Endometrial microvascular endothelial cells (primary cell): ENCODE results near the gene PHACTR1. TPM values are rescaled to one million over a fixed set of nuclear protein-coding genes. Genes with fewer than 3 reads are reported as not detected.

Experiments used
- in situ Hi-C: cut with HindIII; loops from 2 replicates; pipeline ENCODE4 v1.10.0; 2017; ENCODE audit warnings: low sequenced_read_pairs, low pct_unique_long_range_greater_than_20kb; ENCODE audit errors: inconsistent ontology term
- total RNA-seq: library from RNA; depleted of rRNA; stranded (reverse); fragments of >200 nt; gene quantifications from one replicate; pipeline ENCODE4 v1.2.3, GENCODE V29; 2015; ENCODE audit errors: inconsistent ontology term

The PHACTR1 gene
- total RNA-seq, 1 donor from 2014 or later: 14.6 TPM

DNA sequence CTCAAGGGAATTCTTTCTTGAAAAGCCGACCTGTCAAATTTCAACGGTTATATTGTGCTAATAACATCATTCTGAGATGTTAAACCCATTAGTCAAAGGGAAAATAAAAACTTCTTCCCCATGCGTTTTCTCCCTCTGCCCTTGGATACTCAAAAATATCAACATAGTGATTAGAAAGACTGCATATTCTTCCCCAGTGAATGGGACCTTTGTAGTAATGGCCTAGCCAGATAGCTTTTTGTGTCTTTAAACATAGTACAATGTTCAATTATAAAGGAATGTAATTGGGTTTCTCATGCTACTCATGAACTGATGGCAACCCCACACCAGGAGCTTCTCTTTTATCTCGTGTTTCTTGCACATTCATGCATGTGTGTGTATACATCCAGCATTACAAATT lies 69.4 kb downstream of the PHACTR1 start:
- in situ Hi-C loops: no loop called here

DNA sequence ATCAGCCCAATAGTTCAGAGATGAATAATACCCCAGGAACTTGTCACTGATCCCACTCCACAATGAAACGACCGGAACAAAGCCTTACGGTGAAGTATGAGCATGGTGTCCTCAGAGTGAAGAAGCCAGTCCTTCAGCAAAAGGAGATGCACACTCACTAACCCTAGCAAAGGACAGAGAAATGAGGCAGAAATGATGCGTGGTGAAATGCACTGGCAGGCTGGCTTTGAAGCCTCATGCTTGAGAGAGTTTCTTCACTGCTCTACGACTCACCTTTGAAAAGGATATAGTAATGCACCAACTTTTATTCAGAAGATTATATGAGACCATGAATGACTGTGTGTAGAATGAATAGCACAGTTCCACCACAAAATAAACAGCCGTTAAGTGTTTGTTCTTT lies 74.8 kb downstream of the PHACTR1 start:
- in situ Hi-C loops: no loop called here

DNA sequence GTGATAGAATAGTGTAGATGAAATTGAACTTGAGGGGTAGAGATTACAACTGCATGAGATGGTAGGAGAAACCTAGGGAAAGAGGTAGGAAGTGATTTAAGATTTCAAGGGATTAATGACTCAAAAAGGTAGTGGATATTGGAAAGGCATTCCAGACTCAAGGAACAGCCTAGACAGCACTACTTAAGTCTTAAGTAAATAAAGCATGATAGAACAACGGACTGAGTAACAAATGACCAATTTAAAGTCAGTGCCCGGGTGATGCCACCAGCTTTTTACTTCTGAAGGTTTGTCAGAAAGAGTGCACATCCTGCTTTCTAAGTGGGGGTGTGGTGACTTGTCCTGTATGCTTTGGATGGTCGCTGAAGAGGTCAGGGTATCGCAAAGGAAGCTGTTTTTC lies 81.8 kb downstream of the PHACTR1 start:
- in situ Hi-C loops: no loop called here

DNA sequence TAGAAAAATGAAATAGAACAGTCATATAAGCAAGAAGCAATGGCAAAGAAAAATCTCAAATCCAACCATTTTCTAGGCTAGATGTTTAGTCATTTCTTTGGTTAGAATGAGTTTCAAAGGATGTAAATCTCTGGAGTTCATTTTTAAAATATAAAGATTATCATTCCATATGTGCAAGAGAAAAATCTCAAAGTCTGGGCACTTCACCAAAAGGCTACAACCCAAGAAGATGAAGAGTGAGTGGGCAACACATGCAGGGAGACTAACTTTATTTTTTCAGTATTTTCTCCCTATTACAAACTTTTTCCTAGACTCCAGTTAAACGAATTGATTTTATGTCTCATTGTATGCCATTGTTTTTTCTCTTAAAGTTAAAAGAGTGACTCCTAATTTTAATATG lies 83.6 kb downstream of the PHACTR1 start:
- in situ Hi-C loops: no loop called here

DNA sequence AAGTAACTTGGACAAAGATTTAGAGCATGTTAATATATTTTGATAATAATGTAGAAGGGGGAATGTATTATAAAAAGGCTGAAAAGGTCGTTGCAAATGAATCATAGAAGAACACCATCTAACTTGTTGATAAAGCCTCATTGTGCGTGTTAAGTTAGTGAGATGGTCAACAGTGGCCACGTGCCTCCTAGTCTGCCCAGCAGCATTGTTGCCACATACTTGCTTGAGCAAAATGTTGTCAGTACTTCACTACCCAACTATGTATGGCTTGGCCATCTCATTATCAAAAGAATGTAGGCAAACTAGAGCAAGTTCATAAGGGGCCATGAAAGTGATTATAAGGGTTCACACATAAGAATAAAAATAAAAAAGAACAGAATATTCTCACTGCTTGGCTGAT lies 84.6 kb downstream of the PHACTR1 start:
- in situ Hi-C loops: no loop called here

DNA sequence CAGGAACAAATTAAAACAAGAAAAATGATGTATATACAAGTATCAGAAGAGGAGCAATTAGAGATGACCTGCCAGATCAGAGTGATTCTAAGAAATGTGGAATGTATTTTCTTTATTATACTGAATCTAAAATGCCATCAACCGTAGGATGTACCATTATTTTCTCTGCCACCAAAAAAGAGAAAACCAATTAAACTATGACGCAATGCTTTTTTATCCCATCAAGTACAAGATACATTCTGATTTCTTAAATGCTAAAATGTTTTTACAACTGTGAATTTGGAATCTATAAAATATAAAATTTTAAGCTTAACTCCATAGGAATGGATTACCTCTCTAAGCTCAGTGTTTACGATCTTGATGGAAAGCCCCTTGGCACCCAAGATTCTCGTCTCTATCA lies 85.9 kb downstream of the PHACTR1 start:
- in situ Hi-C loops: no loop called here

DNA sequence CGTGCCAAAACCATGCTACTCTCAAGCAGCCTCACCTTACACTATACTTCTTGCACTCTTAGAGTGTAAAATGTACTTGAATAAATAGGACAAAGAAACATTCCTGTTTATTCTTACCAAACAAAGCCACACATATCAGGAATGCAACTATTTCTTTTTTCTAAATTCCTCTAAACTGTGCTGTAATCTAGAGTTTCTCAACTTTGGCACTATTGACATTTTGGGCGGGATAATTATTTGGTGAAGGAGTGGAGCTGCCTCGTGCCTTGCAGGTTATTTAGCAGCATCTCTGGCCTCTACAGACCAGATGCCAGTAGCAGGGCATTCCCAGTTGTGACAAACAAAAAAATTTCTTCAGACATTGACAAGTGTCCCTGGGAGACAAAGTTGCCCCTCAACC lies 86.9 kb downstream of the PHACTR1 start:
- in situ Hi-C loops: no loop called here

DNA sequence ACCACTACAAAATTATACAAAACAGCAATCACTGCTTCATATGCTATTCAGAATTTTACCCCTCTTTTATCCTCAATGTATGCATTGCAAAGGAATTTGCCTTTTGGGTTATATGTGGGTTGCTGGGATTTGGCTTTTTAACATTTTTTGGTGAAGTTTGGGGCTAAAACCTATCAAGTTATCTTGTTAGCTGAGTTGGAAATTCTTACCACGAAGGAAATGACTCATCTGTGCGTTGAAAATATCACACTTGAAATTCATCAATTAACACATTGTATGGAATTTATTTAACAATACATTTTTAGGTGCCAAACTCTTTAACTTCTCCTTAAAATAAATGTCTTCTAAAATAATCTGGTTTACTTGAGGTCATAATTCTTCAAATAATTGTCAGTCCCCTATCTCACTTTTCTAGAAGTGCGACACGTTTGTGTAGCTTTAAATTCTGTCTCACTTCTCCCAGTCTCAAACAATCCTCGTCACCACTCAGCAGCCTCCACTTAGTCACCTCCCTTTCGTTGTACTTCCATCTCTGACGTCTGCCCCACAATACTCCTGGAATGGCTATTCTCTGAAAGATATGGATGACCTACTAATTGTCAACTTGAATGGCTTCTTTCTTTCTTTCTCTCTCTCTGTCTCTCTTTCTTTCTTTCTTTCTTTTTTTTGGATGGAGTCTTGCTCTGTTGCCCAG lies 88.5 kb downstream of the PHACTR1 start:
- in situ Hi-C loops: no loop called here

DNA sequence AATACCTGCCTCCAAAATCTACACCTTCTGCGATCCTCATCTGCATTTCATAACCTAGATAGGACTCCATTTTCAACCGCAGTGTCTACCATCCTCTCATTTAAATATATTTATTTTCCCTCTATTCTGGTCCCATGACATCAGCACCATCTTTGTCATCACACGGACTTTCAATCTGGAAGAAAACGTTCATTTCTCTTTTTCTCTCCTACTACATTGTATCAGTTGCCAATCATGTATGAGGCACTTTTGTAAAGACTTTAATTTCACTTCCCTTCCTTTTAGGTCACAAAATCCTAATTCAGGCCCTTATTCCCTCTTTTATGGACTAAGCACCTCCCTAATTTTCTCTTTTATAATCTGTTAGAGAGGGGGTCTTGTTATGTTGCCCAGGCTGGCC lies 89.6 kb downstream of the PHACTR1 start:
- in situ Hi-C loops: no loop called here

DNA sequence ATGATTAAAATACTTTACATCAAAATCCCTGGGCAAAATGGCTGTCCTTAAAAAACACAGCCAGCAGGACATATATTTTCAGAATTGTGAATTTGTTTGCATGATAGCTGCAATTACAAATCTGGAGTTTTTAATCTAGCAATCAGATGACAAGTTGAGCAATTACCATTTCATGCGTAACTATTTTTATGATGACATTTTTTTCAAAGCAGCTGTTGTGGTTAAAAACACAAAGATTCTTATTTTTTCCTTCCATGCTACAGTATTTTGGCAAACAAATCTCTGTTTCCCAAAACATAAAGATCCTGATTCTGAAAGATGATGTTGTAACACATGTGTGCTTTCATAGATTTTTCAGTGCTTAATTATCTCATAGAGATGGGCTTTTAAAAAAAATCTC lies 90.2 kb downstream of the PHACTR1 start:
- in situ Hi-C loops: no loop called here

DNA sequence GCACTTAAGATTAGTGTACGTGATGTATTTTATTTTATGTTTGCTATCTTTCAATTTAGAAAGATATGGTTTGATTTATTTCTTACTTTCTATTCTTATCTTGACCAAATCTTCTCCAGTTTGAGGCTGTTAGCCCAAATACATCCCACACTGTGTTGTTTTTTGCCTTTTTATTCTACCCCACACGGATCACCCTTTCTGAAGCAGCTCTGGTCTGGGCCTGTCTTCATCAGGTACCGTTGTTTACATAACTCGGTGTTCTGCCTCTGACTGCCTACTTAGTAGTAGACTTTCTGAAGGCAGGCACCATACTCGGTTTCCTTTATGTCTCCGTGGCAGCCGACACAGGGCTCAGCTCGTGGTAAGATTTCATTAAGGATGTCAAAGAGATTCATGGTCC lies 95.0 kb downstream of the PHACTR1 start:
- in situ Hi-C loops: no loop called here

DNA sequence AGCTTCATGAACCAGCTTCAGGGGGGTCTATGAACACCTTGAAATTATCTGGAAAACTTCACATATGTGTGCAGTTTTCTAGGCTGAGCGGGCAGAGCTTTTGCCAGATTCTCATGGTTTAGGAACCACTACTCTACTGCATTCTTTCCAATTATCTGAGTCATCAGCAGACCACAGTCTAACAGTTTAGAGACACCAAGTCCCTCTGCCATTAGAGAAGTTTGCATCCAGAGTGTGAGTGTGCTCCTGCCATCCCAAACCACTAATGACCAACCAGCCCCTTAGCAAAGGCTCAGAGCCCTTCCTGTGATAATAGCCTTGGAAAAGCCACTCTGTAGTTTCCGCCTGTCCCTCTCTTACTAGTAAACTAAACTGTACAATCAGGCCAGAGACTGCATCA lies 96.8 kb downstream of the PHACTR1 start:
- in situ Hi-C loops: no loop called here

DNA sequence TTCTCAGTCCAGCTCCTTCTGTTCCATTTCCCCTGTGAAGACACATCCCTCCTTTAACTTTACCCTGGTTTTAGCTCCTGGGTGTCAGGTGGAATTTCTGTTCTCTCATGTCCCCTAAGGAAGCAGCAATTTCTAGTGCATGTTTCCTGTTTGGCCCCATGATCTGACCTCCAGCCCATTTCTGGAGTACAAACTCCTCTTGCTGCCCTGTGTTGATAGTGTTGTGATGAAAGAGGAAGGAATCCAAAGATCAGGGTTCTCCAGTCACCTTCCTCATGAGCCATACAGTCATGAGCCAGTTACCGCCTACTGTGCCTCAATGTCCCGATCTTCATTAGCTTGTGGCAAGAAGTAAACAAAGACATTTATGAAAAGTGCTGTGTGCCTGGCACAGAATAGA lies 97.4 kb downstream of the PHACTR1 start:
- in situ Hi-C loops: no loop called here

DNA sequence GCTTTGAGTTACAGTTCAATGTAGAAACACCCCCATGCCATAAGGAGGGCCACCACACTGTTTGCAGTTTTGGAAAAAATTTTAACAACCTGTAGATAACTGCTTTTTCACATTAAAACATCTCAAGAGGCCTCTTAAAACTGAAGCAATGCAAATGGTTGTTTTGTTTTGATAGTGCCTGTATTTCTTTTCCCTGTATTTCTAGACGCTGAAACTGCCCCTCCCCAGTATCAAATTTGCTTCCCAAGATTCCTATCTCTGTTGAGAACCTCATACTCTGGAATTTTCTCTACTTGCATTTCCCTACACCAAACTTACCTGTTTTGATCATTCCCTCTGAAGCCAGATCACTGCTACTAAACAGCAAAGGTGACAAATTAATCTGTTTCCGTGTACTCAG lies 98.5 kb downstream of the PHACTR1 start:
- in situ Hi-C loops: no loop called here

DNA sequence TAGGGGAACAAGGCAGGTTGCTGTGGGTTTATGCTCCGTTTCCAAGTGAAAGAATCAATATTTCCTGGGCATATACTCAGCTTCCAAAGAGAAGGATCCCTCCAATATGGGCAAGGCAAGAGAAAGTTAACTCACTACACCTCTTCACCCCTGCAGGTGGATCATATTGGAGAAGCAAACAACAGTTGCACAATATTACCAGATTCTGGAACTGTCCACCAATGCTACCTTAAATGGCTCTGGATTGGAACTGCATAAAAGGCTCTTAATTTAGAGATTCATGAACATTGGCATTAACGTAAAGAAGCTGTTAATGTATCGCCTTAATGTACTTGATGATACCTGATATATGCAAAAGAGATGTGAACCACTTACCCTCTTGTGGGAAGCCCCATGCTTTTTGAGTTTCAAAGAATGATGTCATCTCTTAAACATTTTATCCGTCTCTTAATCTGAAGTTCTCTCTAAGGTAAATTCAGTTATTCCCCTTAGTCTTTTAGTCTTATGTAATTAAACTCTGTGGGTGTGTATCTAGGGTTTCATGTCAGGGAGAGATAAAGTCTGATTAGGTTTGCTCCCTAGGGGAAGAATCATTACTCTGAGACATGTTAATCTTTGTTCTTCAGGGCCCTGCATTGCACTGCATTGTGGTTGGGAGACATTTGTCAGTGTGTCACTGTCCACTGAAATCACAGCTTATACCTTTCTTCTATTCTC lies 99.5 kb downstream of the PHACTR1 start:
- in situ Hi-C loops: no loop called here

DNA sequence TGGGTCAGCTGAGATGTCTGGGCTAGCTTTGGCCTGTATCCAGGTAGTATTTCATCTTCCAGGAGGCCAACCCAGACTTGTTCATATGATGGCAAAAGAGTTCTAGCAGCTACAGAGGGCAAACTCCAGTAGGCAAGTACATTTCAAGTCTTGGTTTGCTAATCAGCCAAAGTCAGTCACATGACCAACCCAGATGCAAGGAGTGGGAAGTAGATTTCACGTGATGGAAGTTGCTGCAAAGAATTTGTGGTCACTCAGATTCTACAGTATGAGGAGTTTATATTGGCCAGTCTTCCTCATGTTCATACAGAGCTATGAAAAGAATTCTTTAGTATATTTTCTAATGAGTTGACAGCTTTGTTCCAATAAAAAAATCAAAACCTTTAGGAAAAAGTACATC lies 101.8 kb downstream of the PHACTR1 start:
- in situ Hi-C loops: no loop called here

DNA sequence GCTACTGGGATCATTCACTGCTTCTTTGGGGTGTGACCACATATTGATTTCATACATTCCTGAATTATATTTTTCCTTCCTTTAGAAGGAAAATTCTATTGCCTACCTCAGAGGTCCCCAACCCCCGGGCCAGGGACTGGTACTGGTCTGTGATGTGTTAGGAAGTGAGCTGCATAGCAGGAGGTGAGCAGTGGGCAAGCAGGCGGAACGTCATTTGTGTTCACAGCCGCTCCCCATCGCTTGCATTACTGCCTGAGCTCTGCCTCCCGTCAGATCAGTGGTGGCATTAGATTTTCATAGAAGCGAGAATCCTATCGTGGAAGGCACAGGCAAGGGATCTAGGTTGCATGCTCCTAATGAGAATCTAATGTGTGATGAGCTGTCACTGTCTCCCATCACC lies 107.3 kb downstream of the PHACTR1 start:
- in situ Hi-C loops: no loop called here

DNA sequence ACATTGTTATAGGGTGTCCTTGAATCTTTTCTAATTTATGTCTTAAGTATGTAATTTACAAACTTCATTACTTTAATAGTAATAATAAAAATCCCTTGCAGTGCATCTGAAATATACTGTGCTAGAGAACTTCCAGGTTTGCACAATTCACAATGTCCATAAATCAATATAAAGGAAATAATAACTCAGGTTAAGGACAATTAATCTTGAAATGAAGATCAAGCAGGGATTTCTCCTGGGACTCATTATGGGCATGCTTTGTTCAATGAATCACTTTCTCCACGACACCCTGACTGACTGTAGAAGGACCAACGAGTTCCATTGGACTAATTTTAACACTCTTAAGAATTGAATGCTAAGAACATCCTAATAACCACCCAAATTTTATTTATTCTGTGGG lies 110.0 kb downstream of the PHACTR1 start:
- in situ Hi-C loops: no loop called here

DNA sequence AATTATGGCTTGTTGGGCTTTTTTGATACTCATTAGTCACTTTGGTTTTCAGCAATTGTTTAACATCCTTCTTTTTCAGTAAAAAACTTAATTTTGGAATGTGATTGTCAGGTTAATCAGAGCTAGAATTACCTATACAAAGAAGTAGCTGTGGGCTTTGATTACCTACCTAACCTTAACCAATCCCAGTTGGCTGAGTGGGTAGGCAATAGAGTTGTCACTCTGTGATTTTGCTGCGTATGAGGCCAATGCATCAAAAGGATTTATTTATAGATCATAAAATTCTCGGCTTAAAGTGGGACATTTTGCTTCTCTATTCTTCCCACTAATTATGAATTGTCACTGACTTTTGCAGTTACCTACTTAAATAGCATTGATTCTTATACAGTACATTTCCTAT lies 111.4 kb downstream of the PHACTR1 start:
- in situ Hi-C loops: no loop called here

DNA sequence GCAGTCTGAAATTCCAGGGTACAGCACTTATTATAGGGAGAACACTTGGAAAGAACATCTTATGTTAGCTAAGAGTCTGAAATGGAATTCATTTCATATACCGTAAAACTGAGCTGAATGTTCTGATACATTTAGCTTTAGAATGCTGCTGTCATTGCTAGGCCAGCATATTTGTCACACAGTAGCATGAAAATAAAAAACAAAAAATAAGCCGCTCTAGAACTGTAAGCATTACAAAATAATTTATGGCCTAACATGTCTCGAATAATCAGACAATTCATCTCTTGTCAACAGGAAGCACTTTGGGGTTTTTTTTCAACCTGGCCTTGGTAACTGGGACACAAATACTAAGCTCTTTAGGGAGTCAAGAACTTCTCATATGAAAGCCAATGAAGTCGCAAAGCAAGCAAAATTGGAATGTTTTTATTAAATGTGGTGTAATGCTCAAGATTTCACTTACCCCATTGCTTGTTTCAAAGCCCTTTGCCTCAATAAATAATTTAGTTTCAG lies 115.7 kb downstream of the PHACTR1 start:
- in situ Hi-C loops: no loop called here

DNA sequence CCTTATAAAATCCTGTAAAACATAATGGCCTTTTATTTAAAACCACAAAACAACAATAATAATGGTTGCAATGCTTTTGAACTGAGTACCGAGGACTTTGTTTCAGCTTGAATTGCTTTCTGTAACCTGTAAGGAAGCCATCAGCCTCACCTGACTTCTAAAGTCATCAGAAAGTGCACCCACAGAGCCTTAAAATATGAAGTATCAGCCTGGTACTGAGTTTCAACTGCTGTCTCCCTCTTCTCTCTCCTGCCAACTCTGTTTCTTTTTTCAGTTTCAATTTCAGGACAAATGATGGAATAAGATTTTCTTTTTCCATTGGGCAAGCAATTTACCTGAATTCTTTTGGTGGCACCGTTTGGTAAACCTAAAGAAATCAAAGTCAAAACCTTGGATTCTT lies 119.4 kb downstream of the PHACTR1 start:
- in situ Hi-C loops: no loop called here
